GM19452 (cell line): ENCODE results near the gene LITAFD.
A peak's percentile ranks its signal among the peaks of the same experiment; 100 is the strongest.

Experiments
- ATAC-seq: cut with Tn5 transposase; IDR thresholded peaks from one replicate; pipeline ENCODE4 v1.9.1; 2021; ENCODE audit not compliant: unreplicated experiment

LITAFD gene

DNA sequence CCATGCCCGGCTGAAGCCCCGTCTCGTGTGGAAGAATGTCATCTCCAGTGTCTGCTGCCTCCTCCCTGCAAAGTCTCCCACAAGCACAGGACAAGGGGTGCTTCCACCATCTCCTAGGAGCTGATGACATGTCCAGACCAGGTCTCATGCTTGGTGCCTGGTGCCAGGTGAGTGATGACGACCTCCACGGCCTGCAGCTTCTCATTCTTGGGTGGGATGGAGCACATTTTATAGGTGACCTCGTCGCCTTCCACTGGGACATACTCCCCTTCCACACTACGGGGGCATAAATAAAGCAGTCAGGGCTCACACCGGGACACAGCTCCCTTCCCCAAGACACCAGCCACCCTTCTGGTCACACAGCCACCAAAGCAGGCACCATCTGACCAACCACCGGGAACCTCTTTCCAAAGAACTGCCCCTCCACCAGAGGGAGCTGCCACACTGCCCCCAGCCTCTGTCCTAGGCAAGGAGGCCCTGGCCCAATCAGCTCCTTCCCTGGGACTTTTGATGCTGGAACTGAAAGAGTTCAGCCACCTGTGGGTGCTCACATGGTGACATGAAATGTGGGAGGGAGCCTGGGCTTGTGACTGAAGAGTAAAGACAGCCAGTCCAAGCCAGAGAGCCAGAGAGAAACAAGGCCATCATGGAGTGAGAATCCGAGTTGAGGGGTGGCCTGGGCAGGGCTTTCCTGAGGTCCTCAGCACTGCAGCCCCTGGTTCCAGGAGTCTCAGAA is 26.9 kb upstream of the LITAFD start:
- no peak for ATAC-seq

DNA sequence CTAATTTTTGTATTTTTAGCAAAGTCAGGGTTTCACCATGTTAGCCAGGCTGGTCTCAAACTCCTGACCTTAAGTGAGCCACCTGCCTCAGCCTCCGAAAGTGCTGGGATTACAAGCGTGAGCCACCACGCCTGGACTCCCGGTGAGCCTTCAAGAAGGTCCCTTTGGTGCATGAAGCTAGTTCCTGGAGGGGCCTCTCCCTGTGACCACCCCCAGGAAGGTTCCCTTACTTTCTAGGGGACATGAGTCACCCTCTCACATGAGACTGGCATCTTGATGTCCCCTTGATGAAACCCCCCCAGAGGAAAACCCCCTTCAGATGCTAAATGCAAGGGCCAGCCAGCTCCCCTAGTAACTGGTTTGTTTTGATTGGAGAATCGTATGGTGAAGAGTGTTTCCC is 26.2 kb upstream of the LITAFD start:
- ATAC-seq = no peak

DNA sequence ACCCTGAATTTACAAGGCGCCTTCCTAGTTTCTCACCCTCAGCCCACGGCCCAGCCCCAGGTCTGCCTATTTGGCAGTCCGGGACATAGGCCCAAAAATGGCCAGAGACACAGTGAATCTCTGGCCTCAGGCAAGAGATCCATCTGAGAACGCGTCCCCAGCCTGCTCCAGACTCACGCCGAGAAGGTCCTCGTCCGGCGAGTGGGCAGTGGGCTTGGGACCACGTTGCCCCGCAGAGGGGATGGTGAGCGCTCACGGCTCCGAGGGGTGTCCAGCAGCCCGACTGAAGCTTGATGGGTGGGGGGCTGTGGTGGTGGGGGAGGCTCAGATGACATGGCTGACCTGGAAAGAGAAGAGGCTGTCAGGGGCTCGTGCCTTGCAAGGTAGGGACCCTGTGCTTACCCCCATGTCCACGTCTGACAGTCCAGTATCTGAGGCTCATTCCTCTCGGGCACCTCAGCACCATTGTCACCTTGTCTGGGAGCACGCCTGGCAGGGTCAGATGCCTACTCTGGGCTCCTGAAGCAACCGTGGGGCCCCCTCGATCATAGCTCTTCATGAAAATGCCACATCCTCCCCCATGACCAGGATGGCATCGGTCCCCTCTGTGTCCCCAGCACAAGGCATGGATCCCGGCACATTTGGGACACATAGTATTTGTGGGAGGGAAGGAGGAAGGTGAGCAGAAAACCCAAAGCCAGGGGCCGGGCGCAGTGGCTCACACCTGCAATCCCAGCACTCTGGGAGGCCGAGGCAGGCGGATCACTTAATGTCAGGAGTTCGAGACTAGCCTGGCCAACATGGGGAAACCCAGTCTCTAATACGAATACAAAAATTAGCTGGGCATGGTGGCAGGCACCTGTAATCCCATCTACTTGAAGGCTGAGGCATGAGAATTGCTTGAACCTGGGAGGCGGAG is 22.9 kb upstream of the LITAFD start:
- ATAC-seq = no peak

DNA sequence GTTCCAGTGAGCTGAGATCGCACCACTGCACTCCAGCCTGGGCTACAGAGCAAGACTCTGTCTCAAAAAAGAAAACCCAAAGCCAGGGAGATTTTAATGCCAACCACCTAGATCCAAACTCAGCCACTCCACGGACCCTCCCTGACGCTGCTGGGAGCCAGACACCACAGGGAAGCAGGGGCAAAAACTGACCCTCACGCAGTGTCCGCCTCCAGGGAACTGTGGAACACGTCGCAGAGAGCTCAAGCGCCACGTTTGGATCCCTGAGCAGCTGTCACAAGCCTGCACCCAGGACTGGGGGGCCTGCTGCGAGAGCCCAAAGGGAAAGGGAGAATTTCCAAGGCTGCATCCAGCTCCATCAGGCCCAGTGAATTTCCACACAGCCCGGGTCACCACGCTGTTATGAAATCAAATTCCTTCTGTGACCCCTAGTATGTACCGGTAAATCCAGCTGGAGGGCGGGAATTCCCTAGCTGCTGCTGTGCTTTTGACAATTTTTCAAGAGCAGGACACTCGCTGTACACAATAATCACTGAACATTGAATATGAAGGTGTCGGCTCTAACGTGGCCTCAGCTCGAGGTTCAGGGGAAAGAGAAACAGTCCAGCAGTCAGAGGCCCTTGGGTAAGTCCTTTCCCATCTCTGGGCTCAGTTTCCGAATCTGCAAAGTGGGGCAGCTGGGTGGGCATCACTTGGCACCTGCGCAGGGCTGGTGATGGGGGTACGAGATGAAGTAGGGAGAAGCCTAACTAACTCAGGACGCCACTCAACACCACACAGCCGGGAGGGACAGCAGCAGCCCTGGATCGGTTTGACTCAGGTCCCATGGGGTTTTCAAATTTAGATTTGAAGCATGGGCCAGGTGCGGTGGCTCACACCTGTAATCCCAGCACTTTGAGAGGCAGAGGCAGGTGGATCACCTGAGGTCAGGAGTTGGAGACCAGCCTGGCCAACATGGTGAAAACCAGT is 22.0 kb upstream of the LITAFD start:
- ATAC-seq = no peak

DNA sequence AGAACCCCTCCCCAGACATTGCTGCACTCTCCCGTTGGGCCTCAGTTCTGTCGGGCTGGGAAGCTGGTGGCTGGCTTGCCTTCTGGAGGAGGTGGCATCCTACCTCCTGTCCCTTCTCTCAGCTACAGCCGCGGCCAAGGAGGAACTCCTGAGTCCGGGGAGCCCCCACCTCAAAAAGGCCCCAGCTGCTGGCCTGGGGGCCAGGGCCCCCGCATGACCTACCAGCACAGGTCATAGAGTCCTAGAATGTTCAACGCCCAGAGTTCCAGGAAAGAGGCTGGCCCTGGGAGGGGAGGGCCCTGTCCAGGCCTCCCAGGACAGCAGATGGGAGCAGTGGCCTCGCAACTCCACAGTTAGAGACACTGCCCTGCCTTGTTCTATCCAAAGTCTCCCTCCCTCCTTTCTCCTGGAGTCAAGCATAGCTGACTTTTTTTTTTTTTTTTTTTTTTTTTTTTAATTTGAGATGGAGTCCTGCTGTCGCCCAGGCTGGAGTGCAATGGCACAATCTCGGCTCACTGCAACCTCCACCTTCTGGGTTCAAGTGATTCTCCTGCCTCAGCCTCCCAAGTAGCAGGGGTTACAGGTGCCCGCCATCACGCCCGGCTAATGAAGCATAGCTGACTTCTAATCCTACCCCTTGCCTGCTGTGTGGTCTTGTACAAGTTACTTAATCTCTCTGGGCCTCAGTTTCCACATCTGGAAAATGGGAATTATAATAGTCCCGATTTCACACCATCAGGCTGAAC is 20.4 kb upstream of the LITAFD start:
- no peak for ATAC-seq

DNA sequence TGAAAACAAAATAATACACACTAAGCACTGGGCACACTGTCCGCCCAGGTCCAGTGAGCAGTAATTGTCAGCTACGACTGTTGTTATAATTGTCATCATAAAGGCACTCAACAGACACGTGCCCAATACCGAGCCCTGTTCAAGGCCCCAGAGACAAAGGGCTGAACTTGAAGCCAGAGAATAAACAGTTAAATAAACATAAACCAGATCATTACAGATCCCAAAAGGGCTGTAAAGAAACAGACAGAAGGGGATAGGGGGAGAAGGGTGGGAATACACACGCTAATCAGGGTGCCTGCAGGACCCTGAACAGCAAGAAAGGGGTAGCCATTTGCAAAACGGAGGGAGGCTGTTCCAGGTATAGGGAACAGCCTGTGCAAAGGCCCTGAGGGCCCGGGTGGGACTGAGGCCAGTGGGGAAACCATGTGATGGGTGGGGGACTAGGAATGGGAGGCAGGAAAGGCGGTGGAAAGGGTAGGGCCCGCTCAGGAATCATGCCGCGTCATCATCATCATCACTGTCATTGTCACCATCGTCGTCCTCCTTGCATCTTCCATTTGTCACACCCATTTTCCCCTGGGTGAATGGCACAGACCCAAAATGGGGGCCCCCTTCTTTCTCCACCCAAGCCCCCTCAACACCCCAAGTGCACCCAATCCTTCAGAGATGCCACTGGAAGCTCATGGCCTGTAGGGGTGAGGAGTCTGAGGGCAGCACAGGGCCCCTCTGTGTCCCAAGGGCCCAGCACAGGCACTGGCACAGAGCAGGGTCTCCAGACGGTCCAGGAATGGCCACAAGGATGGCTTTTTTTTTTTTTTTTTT is 19.6 kb upstream of the LITAFD start:
- ATAC-seq = no peak

DNA sequence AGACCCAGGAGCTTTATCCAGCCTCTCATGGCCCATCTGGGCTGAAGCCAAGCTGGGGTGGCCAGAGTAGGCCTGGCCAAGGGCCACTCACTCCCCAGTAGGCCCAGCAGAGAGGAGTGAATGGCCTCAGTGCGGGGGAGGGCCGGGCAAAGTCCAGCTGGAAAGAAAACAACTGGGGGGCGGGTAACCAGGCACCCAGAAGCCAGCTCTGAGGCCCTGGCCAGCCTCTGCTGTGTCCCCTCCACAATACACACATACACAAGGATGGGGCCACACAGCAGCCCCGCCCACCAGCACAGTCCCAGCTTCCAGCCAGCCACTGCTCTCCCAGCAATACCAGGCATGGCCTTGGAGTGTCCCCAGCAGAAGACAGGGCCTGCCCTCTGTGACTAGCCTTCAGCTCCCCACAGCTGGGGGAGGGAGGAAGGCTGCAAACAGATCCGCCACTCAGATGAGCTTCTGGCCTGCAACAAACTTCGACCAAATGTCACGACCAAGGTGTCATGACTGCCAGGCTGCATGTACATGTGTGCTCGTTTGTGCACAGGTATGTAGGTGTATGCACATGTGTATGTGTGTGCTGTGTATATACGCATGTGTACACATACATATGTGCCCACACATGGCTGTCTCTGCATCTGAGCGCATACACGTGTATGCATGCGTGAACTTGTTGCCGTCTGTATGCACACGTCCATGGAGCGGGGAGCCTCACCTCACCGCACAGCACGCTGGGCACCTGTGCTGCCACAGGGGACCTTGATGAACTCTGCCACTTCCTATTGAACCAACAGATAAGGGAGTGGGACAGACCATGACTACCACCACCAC is 18.3 kb upstream of the LITAFD start:
- no peak for ATAC-seq

DNA sequence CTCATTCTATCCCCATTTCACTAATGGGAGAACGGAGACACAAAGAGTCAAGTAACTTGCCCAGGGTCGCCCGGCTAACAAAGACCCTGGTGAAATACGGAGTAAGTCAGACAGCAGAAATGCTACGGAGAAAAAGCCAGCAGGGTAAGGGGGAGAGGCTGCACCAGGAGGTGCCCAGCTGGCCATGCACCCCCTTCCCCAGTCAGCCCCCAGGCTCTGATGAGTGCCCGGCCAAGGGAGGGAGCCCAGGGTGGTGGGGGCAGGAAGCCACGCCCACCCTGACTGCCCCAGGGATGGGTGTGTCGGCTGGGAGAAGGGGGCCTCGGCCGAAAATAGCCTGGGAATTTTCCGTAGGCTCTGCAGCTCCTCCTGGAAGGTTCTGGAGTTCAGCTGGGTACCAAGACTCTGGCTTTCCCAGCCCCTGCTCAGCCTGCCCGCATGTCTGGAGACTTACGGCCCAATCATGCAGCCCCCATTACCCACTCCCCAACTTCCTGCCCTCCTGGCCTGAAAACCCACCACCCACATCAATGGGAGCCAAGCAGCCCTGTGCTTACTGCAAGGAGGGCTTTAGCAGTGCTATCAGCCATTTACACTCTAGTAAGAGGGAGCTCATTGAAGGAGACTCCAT is 17.6 kb upstream of the LITAFD start:
- ATAC-seq = no peak

DNA sequence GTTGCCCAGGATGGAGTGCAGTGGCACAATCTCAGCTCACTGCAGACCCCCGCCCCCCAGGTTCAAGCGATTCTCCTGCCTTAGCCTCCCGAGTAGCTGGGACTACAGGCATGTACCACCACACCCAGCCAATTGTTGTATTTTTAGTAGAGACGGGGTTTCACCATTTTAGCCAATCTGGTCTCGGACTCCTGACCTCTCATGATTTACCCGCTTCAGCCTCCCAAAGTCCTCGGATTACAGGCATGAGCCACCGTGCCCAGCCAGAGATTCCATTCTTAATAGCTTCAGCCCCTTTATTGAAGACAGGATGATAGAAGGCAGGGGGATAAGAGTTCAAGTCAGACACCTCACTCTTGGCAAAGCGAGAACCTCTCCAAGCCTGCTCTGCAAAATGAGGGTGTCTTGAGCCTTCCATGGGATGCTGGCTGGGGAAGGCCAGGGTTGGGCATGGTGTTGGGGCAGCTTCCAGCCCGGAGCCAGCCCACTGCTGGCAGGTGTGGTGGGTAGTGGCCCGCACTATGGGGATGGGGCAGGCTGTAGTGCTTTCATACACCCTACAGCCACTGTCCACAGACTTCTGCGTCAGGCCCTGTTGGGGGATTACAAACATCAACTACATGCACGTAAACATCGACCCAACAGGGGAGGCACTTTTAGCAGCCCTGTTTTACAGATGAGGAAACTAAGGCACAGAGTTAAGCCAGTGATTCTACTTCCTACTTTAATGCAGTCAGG is 16.8 kb upstream of the LITAFD start:
- ATAC-seq = no peak

DNA sequence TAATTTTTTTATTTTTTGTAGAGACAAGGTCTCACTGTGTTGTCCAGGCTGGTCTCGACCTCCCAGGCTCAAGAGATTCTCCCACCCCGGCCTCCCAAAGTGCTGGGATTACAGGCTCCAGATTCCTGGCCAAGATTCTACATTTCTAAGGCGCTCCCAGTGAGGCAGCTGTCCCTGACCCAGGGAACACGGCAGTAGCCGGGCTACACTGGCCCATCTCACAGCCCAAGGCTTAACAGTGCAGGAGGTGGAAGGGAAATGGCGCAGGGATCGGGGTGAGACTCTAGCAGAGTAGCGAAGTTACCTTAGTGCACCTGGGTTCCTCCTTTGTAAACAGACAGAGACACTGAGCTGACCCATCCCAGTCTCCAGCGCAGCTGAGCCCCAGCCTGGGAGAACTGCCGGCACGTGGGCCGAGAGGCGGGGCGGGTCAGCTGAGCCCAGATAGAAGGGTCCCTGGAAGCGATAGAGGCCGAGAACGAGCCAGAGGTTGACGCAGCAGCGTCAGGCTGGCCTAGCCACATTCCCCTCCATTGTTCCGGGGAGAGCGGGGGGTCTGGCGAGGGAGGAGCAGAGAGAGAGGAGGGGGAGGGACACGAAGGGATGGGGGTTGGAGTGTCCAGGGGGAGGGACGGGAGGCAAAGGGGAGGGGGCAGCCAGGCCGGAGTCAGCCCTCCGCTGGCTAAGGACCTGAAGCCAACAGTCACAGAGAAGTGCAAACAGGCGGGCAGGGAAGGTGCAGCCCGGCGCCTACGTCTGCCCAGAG is 15.8 kb upstream of the LITAFD start:
- no peak for ATAC-seq

DNA sequence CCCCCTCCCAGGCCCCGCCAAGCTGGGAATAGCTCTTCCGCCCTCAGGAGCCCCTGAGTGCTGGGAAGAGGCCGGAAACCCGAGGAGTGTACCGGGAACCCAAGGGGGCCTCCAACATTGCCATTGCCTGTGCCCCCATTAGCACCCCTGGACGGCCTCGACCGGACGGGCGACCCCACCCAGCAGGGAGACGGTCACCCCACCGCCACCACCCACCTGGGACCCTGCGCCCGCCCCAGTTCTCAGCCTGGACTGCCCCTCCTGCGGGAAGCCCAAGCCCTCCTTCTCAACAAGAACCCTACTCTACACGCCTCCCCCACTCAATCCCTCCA is 15.3 kb upstream of the LITAFD start:
- no peak for ATAC-seq

DNA sequence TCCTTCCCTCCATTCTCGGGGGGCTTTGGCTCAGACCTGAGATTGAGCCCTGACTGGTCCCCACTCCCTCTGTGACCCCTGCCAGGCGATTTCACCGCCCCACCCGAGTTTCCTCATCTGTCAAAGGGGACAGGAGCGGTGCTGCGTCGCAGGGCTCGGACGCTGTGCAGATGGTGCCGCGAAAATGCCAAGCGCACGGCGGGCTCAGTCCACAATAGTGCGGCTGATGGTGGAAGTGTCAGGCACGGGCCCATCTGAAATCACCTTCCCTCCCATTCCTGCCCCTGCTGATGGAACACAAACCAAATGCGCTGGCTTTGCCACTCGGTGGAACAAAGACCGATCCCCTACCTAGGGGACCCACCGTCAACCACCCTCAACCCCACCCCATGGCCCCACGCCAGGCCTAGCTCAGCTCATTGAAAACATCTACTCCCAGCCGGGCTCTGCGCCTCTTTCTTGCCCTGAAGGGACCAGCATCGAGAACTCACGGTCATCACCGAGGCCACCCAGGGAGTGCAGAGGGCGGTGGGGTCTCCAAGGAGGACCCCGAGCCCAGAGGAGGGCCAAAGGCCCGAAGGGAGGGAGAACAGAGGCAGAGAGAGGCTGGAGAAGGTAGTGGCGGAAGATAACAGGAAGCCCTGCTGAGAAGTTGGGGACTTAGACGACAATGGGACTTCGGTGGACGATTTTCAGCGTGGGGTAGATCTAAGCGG is 14.8 kb upstream of the LITAFD start:
- ATAC-seq = no peak

DNA sequence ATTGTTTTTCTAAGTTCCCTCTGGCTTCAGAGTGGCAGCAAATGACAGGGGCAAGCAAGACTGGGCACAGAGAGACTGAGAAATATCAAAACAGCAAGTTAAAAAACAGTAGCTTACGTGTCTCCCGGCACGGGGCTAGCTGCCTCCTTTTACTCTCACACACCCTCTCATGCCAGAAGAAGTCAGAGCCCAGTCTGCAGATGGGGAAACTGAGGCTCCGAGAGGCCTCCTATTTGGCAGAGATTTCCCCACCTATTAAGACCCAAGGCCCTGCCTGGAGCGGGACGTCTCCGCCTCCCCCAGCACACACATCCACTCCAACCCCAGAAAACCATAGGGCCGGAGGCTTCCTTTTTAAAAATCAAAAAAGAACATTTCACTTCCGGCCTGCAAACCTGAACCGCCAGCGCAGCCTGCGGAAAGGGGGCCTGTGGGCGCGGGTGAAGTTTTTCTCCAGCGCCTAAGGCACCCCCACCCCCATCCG is 14.2 kb upstream of the LITAFD start:
- no peak for ATAC-seq

DNA sequence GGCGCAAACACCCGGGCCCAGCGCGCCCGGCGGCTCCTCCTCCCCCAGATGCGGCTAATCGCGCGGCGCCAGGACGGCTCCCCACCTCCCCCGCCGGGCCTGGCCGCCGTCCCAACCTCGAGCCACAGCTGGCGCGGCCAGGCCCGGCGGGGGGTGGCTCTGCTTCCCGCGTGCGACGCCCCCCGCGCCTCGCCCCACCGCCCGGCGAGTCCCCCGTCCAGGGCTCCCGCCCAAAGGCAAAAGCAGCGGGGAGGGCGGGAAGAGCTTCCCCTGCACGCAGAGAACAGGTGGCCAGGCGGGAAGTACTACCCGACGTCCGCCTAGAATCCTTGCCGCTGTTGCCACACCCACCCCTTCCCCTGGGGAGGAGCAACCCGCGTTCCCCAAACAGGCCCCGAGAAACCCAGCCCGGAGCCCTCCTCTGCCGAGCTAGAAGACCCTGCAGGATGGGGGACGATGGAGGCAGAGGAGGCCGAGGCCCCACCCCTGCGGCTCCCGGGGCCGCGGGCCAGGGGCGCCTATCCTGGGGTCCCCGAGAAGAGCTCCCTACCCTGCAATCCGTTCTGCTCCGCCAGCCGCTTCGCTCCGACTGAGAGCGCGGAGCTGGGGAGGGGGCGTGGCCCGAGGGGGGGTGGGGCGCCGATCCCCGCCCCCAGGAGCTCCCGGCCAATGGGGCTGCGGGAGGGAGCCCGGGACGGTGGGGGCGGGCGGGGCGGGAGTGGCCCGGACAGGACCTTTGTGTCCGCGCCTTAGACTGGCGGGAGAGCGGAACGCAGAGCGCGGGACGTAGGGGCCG is 13.5 kb upstream of the LITAFD start, which contains the start of gene CARHSP1:
Gene CARHSP1 (minus strand): TSS at position 591 of the 796 bp plus-strand sequence. CDS start 9,678 bp downstream, outside the sequence.
- peak; percentile 67 for ATAC-seq
